Kidney (tissue), 14 donors: ENCODE measurements around the gene TFPI2. TPM values are rescaled to one million over a fixed set of nuclear protein-coding genes. Genes with fewer than 3 reads are reported as not detected.
A peak's percentile ranks its signal among the peaks of the same experiment; 100 is the strongest.

Experiments used
- DNase-seq, 5 donors: peaks; one replicate each; pipeline ENCODE4 v3.0.0-alpha.2; 2013 to 2020
- FAIRE-seq: peaks from 2 replicates; lab custom pipeline; 2012; peaks lifted over from hg19 to GRCh38; lab: Jason Lieb, UNC
- H3K27ac ChIP-seq, 2 donors: one replicate each; pipeline ENCODE4 v1.7.0; 2013; ENCODE audit warnings: low read depth in 2 of 2, low read length in 2 of 2, inconsistent platforms in 1 of 2
- H3K27me3 ChIP-seq: one replicate; pipeline ENCODE4 v1.7.1; 2013; ENCODE audit warnings: low read length, inconsistent platforms; ENCODE audit not compliant: control insufficient read depth, insufficient read depth
- H3K36me3 ChIP-seq, 3 donors: one replicate each; pipeline versions ENCODE4 v1.7.0 to v1.7.1; 2013; ENCODE audit warnings: low read length in 3 of 3, control low read depth in 1 of 3, inconsistent platforms in 1 of 3; ENCODE audit not compliant: insufficient read depth in 3 of 3, control insufficient read depth in 2 of 3
- H3K4me1 ChIP-seq, 3 donors: one replicate each; pipeline versions ENCODE4 v1.7.0 to v1.7.1; 2013; ENCODE audit warnings: low read length in 3 of 3, inconsistent platforms in 1 of 3, low read depth in 1 of 3; ENCODE audit not compliant: control insufficient read depth in 2 of 3, insufficient read depth in 2 of 3
- H3K4me3 ChIP-seq, 3 donors: one replicate each; pipeline versions ENCODE4 v1.7.0 to v1.8.1; 2013; ENCODE audit warnings: low read length in 3 of 3, control low read depth in 1 of 3, inconsistent platforms in 1 of 3
- H3K9ac ChIP-seq, 3 donors: one replicate each; pipeline versions ENCODE4 v1.7.0 to v1.7.1; 2013; ENCODE audit warnings: low read length in 3 of 3, control low read depth in 1 of 3, inconsistent platforms in 1 of 3
- H3K9me3 ChIP-seq, 3 donors: one replicate each; pipeline versions ENCODE4 v1.7.0 to v1.7.1; 2013; ENCODE audit warnings: low read length in 3 of 3, control low read depth in 1 of 3, inconsistent platforms in 1 of 3; ENCODE audit not compliant: control insufficient read depth in 2 of 3, insufficient read depth in 1 of 3
- CTCF ChIP-seq: IDR thresholded peaks from 3 replicates; pipeline ENCODE4 v1.5.1; 2012; ENCODE audit warnings: mild to moderate bottlenecking, moderate library complexity, borderline replicate concordance; ENCODE audit not compliant: insufficient read depth; ENCODE audit errors: extremely low read depth
- intact Hi-C: fragments of 100-400 bp; cut with DNase I; formaldehyde crosslinking; loops from one replicate; pipeline ENCODE4 v1.11.1; 2022
- polyA plus RNA-seq: library from polyadenylated mRNA; stranded (reverse); fragments of 350-450 nt; fragmentation: Illumina TruSeq; extraction: RNeasy Lipid Tissue Mini Kit (QIAGEN cat#74804); gene quantifications from one replicate; pipeline ENCODE4 v1.2.3, GENCODE V29; 2014; ENCODE audit warnings: low read depth, low replicate concordance; ENCODE audit not compliant: insufficient read depth
- total RNA-seq: library from RNA; stranded (reverse); fragmentation: NEBNext Ultra II Directional; extraction: Animal tissue kit (Norgen Biotek cat#: 25700); gene quantifications from one replicate; pipeline ENCODE4 v1.2.1, GENCODE V29; 2021
- donor health status: control.
- donor health status: control.
- donor health status: control.
- donor health status: control.
- donor health status: control.
- donor health status: DM: yes; HTN: yes; CAD: no.
- donor health status: Normal renal cell carcinoma (clear cell type).

TFPI2 gene
- total and polyA plus RNA-seq, 2 donors from 2014 or later = 7.8 to 42.5 TPM

DNA sequence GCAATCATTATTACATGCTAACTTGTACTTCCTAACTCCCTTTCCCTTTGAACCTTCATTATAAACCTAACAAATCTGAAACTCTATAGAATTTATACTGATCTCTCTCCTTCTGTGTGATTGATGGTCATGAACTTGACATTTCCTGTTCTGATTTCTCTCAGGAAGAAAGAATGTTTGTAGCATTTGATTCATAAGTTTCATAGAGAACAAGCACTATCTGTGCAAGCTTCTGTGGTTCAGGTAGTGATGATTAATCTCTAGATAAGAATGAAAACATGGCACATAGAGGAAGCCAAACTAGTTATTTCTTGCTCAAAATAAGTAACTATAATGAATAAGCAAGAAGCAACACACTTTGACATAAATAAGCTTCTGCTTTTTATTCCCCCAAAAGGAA, 34.2 kb downstream of the TFPI2 start:
- H3K4me1 ChIP-seq = no peaks in the 10 kb centered on the region
- DNase-seq (no peak), FAIRE-seq (no peak)
- H3K27ac ChIP-seq = no peak overlapping the region
- H3K9me3 ChIP-seq = no peaks in the 10 kb centered on the region
- H3K4me3 ChIP-seq = no peak overlapping the region
- H3K9ac ChIP-seq = no peak overlapping the region
- no peaks in the 10 kb centered on the region for H3K27me3 ChIP-seq
- TF ChIP-seq CTCF = no peak
- intact Hi-C loops = no loop called here
- H3K36me3 ChIP-seq = no peaks in the 10 kb centered on the region

GRCh38 chr7:93855797-93856196, 34.8 kb downstream of the TFPI2 start:
- intact Hi-C loops = no loop called here

GRCh38 chr7:93854480-93854879, 36.1 kb downstream of the TFPI2 start:
- no peak for TF ChIP-seq CTCF
- FAIRE-seq (no peak), DNase-seq (no peak)
- H3K9ac ChIP-seq = no peak overlapping the region
- no peak overlapping the region for H3K4me3 ChIP-seq
- intact Hi-C loops = no loop called here
- H3K4me1 ChIP-seq = no peaks in the 10 kb centered on the region
- H3K27ac ChIP-seq = no peak overlapping the region
- no peaks in the 10 kb centered on the region for H3K27me3 ChIP-seq
- no peaks in the 10 kb centered on the region for H3K36me3 ChIP-seq
- H3K9me3 ChIP-seq = no peaks in the 10 kb centered on the region

More at GRCh38 chr7:93855797-93856196, 34.8 kb downstream of the TFPI2 start:
- DNase-seq = no peak
- H3K4me3 ChIP-seq = no peak overlapping the region
- no peaks in the 10 kb centered on the region for H3K4me1 ChIP-seq
- no peak for FAIRE-seq
- no peaks in the 10 kb centered on the region for H3K9me3 ChIP-seq
- TF ChIP-seq CTCF = no peak
- no peaks in the 10 kb centered on the region for H3K27me3 ChIP-seq
- H3K36me3 ChIP-seq = no peaks in the 10 kb centered on the region
- H3K27ac ChIP-seq = no peak overlapping the region
- H3K9ac ChIP-seq = no peak overlapping the region

- H3K4me1 ChIP-seq = no peaks in the 10 kb centered on the region
- no peak overlapping the region for H3K4me3 ChIP-seq
- no peak overlapping the region for H3K9ac ChIP-seq
- no peaks in the 10 kb centered on the region for H3K27me3 ChIP-seq
- no peak overlapping the region for H3K27ac ChIP-seq
- H3K36me3 ChIP-seq = no peaks in the 10 kb centered on the region
- H3K9me3 ChIP-seq = no peaks in the 10 kb centered on the region
- FAIRE-seq (no peak), DNase-seq (peak in 1 of 5 donors; percentile 1)
- no peak for TF ChIP-seq CTCF
- intact Hi-C loops = no loop called here
Observed at GRCh38 chr7:93851536-93851935, 39.0 kb downstream of the TFPI2 start.
